Measurements from ENCODE around the gene RAB3D. TPM values are rescaled to one million over a fixed set of nuclear protein-coding genes. Genes with fewer than 3 reads are reported as not detected.
"Not testable (repeated sequence)": the region's sequence is repeated elsewhere in the genome, so short reads cannot be mapped to it uniquely, and the experiment has no call there.

RAB3D gene
- total RNA-seq, 1 donor from 2014 or later: 24.0 TPM

DNA sequence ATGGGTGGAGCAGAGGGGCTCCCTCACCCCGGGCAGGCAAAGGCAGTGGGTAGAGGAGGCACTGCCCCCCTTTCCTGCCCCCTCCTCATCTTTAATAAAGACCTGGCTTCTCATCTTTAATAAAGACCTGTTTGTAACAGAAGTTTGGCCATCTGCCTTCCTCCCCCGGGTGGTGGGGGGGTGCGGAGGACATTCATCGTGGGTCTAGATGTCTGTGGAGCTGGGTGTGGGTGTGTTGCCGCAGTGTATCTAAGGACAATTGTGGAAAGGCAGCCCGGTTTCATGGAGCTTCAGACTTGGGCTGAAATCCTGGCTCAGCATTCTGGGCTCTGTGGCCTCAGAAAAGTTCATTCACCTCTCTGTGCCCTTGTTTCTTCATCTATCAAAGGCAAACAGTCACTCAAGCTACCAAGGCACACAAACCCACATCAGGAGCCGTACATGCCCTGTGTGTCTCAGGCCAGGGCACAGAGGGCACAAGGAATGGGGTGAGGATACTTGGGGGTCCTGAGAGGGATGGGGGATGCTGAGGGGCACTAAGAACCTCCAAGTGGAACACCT lies 26.2 kb upstream of the RAB3D start:
- no peak for DNase-seq

DNA sequence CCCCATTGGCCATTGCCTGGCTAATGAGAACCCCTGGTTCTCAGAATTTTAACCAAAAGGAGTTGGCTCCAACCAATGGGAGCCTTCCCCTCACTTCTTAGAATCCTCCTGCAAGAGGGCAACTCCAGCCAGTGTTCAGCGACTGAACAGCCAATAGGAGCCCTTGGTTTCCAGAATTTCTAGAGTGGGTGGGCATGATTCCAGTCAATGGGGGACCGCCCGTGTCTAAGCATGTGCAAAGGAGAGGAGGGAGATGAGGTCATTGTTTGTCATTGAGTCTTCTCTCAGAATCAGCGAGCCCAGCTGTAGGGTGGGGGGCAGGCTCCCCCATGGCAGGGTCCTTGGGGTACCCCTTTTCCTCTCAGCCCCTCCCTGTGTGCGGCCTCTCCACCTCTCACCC lies 25.5 kb upstream of the RAB3D start:
- DNase-seq: no peak

DNA sequence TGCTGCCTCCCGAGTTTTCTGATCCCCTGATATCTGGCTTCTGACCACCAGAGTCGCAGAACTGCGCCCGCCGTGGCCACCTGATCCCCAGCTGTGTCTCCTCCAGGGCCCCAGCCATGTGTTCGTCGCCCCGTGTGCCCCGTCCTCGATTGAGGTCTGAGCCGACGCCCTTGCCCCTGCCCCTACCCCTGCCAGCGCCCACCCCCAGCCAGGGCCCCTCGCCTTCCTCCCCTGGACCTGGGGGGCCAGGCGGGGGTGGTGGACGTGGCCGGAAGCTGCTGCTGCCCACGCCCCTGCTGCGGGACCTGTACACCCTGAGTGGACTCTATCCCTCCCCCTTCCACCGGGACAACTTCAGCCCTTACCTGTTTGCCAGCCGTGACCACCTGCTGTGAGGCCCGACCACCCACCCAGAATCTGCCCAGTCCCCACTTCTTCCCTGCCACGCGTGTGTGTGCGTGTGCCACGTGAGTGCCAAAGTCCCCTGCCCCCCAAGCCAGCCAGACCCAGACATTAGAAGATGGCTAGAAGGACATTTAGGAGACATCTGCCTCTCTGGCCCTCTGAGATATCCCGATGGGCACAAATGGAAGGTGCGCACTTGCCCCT lies 24.9 kb upstream of the RAB3D start:
- DNase-seq: no peak

- no peak for DNase-seq
These were observed 24.4 kb upstream of the RAB3D start for GRCh38 chr19:11363881-11364280.

GRCh38 chr19:11361771-11362731 lies 22.6 kb upstream of the RAB3D start:
- no peak for DNase-seq

- no peak for DNase-seq
These were observed 21.7 kb upstream of the RAB3D start for GRCh38 chr19:11361037-11361770.

DNA sequence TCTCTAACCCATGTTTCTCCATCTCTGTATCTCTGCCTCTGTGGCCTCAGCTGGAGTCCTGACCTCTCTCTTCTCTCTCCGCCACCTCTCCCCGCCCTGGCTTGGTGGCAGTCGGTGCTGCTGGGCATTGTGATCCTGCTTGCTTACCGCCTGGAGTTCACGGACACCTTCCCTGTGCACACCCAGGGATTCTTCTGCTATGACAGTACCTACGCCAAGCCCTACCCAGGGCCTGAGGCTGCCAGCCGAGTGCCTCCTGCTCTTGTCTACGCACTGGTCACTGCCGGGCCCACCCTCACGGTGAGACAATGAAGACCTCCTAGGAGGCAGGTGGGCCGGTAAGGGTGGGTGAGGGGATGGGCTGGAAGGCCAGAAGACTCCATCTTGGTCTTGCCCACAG lies 20.0 kb upstream of the RAB3D start:
- no peak for DNase-seq

GRCh38 chr19:11356676-11357550 lies 17.5 kb upstream of the RAB3D start:
- DNase-seq: no peak

DNA sequence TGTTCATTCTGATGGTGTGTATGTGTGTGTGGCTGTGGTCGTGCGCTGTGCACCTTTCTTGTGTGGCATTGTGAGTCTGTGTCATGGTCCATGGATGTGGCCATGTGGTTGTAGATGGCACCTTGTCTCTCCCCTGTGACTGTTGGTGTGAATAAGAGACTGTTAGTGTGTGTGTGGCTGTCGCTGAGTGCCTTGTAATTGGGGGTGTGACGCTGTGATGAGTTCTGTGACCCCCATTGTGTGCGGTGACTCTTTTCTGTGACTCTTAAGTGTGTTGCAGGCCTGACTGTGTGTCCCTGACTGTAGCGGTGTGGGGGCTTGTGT lies 16.6 kb upstream of the RAB3D start:
- DNase-seq: no peak

DNA sequence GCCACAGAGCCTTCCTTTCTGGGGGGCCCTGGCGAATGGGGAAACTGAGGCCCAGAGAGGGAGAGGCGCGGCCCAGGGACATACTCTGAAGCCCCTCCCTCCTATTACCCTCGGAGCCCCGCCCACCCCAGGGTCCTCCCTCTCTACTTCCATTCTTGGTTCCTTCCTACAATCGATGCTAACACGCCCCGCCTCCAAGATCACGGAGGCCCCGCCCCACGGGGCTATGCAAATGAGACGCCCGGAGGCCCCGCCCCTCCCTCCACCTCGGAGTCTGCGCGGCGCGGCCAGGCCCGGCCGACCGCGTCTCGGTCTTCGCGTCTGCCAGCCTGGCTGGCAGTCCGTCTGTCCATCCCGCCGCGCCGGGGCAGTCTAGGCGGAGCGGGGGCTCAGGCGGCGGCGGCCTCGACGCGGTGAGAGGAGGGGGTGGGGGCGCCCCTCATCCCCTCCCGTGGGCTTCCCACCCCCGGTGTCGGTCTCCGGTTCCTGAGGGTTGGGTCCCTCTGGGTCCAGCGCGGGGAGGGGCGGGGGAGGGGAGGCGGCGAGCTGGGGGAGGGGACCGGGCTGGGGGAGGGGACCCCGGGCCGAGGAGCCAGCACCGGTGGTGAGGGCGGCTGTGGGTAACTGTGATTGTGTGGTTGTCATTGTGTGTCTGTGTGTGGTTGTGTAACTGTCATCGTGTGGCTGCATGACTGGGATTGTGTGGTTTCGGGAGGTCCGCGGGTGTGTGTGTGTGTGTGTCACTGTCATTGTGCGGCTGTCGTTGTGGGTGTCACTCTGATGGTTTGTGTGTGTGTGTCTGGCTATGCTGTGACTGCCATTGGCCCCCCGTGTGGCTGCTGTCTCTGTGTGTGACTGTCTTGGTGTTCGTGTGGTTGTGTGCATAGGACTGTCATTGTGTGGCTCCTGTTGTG lies 16.0 kb upstream of the RAB3D start, which contains the start of gene PLPPR2:
Gene PLPPR2 (plus strand): TSS at position 273 of the 914 bp plus-strand sequence. CDS start 2,242 bp downstream, outside the sequence.
- DNase-seq: peak; percentile 87

DNA sequence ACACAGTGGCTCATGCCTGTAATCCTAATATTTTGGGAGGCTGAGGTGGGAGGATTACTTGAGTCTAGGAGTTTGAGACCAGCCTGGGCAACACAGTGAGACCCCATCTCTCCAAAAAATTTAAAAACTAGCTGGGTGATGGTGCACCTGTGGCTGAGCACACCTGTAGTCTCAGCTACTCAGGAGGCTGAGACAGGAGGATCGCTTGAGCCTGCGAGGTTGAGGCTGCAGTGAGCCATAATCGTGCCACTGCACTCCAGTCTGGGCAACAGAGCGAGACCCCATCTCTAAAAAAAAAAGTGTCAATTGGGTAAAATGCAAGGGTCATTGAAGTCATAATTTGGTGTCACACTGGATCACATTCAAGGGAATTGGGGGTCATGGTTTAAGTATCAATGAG lies 14.6 kb upstream of the RAB3D start:
- DNase-seq: not testable (repeated sequence)

- no peak for DNase-seq
These were observed 9.7 kb upstream of the RAB3D start for GRCh38 chr19:11349171-11349570.

- no peak for DNase-seq
These were observed 8.1 kb upstream of the RAB3D start for GRCh38 chr19:11347546-11348039.

DNA sequence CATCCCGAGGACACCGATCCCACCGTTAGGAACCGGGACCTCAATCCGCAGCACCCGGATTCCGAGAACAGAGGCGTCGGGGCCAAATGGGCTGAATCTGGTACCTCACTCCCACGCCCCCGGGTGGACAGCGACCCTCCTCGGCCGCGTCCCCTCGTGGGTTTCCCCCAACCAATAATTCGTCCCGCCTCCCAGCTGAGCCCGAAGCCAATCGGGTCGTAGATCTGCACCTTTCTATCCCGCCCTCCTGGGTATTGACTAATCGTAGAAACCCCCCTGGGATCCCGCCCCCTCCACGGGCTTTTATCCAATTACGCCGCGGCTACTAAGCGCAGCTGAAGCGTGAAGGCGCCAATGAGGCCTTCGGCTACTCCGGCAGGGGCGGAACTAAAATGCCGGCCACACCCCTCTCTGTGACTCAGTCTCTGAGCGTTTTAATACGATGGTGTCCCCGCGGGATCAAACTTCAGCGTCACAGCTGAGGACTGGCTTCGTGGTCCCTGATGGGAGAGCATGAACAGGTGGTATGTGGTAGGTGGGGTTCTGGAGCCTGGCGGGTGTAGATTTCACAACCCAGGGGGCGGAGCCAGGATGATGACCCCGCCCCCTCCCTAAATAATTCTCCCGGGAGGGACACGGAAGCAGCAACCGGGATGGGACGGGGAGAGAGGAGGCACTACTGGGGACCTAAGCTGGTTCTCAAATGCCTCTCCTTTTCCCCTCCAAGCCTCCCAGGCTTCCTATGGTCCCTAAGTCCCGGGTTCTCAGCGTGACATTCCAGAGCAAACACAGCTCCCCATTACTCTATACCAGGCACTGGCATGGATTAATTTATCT lies 6.9 kb upstream of the RAB3D start, which contains the start of the genes CCDC159 and TMEM205:
Gene CCDC159 (plus strand): TSS at position 416 of the 837 bp plus-strand sequence. CDS start 88 bp downstream, at position 504.
Gene TMEM205 (minus strand): TSS at position 165 of the 837 bp plus-strand sequence. CDS start 649 bp downstream, outside the sequence.
- peak; percentile 99 for DNase-seq

- DNase-seq: no peak
These were observed 5.8 kb upstream of the RAB3D start for GRCh38 chr19:11345122-11345803.

- no peak for DNase-seq
These were observed 3.0 kb upstream of the RAB3D start for GRCh38 chr19:11342429-11342828.

DNA sequence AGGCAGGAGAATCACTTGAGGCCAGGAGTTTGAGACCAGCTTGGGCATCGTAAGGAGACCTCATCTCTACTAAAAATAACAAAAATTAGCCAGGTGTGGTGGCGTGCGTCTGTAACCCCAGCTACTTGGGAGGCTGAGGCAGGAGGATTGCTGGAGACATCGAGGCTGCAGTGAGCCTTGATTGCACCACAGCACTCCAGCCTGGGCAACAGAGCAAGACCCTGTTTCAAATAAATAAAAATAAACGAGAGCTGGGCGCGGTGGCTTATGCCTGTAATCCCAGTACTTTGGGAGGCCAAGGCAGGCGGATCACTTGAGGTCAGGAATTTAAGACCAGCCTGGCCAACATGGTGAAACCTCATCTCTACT lies 626 bp upstream of the RAB3D start:
- not testable (repeated sequence) for DNase-seq

DNA sequence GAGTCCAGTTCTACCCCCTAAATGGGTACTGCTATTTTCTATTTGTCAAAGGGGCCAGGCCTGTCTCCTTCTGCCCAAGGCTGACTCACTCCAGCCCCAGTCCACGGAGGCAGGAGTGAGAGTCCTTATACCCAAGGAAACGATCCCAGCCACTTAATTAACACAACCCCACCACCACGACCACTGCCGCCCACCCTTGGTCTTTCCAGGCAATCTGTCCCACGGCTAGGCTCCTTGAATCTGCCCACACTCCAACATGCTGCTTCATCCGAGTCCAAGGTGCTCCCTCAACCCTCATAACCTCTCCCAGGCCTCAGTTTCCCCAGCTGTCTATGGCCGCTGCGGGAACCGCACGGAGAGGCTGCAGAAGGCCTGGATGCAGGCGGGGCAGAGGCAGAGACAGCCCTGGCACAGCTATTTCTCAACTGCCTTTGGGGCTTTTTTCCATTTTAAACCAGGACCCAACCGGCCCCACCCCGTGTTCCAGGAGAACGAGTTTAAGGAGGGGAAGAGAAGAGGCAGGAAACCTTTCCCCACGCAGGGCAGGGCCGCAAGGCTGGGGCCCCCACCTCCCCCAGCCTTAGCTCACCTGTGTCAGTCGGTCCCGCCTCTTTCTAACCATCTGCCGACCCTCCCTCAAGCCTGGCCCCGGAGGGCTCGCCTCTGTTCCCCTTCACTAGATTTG lies 746 bp downstream of the RAB3D start:
- DNase-seq: no peak
